Chondrocyte (in vitro differentiated cells): Measurements from ENCODE around the gene PDCD11. TPM values are rescaled to one million over a fixed set of nuclear protein-coding genes. Genes with fewer than 3 reads are reported as not detected.

ENCODE experiments used
- DNase-seq: peaks from one replicate; pipeline ENCODE4 v3.0.0; 2021; ENCODE audit warnings: mixed read lengths, low spot score
- H3K27ac Mint-ChIP-seq: one replicate; pipeline ENCODE4 v1.8.0; 2021; ENCODE audit warnings: mild to moderate bottlenecking, moderate library complexity, mixed read lengths; ENCODE audit not compliant: unreplicated experiment
- H3K27me3 Mint-ChIP-seq: 2 replicates; pipeline ENCODE4 v1.8.0; 2021; ENCODE audit warnings: low read depth, mixed read lengths
- H3K36me3 Mint-ChIP-seq: 2 replicates; pipeline ENCODE4 v1.8.0; 2021; ENCODE audit warnings: low read depth, mixed read lengths
- H3K4me1 Mint-ChIP-seq: 2 replicates; pipeline ENCODE4 v1.8.0; 2021; ENCODE audit warnings: low read depth, mild to moderate bottlenecking, mixed read lengths
- H3K4me3 Mint-ChIP-seq: one replicate; pipeline ENCODE4 v1.8.0; 2021; ENCODE audit warnings: mild to moderate bottlenecking, moderate library complexity, mixed read lengths; ENCODE audit not compliant: unreplicated experiment
- H3K9me3 Mint-ChIP-seq: 2 replicates; pipeline ENCODE4 v1.8.0; 2021; ENCODE audit warnings: low read depth, mixed read lengths
- CTCF ChIP-seq: fragments of 200-600 bp; sonication (generic); IDR thresholded peaks from 2 replicates; pipeline ENCODE4 v1.5.0; 2021; ENCODE audit warnings: antibody characterized with exemption, mild to moderate bottlenecking, moderate library complexity
- total RNA-seq: library from RNA; stranded (reverse); gene quantifications from 3 replicates; pipeline ENCODE4 v1.2.1, GENCODE V29; 2021

The PDCD11 gene
- total RNA-seq, 1 donor from 2014 or later: 27.9 TPM

DNA sequence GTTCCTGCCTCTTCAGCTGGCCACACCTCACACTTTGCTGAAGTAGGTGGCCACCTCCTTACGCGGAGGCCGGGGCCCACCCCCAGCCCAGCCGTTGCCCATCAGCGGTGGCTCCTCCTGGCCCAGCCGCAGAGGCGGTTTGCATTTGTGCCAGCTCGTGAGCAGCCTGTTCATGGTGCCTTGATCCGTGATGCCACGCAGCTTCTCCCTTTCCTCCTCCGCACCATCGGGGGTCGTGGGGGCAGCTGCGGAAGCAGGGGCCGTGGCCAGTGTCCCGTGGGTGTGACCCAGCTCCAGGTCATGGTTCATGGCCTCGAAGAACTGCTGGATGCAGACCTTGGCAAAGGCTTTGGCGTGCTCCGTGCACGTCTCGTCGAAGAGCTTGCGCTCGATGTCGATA lies 58.8 kb downstream of the PDCD11 start:
- no peak overlapping the region for H3K27ac Mint-ChIP-seq
- H3K27me3 Mint-ChIP-seq: peaks cover 4% of the 10 kb centered on the region
- no peak for DNase-seq
- H3K4me1 Mint-ChIP-seq: peaks cover 12% of the 10 kb centered on the region
- no peaks in the 10 kb centered on the region for H3K9me3 Mint-ChIP-seq
- no peaks in the 10 kb centered on the region for H3K36me3 Mint-ChIP-seq
- no peak overlapping the region for H3K4me3 Mint-ChIP-seq
- no peak for TF ChIP-seq CTCF

- H3K9me3 Mint-ChIP-seq: no peaks in the 10 kb centered on the region
- H3K4me3 Mint-ChIP-seq: no peak overlapping the region
Observed at GRCh38 chr10:103456074-103456660, 59.7 kb downstream of the PDCD11 start.

GRCh38 chr10:103457176-103457712 lies 60.8 kb downstream of the PDCD11 start:
- Mint-ChIP-seq H3K4me1 (no peaks in the 10 kb centered on the region), H3K4me3 (no peak overlapping the region), H3K27me3 (peaks cover 4% of the 10 kb centered on the region), H3K9me3 (no peaks in the 10 kb centered on the region), H3K27ac (no peak overlapping the region), H3K36me3 (no peaks in the 10 kb centered on the region)
- no peak for DNase-seq
- TF ChIP-seq CTCF: no peak

More at GRCh38 chr10:103456074-103456660, 59.7 kb downstream of the PDCD11 start:
- Mint-ChIP-seq H3K36me3 (no peaks in the 10 kb centered on the region), H3K4me1 (peaks cover 3% of the 10 kb centered on the region), H3K27ac (no peak overlapping the region), H3K27me3 (peaks cover 4% of the 10 kb centered on the region)
- no peak for TF ChIP-seq CTCF
- DNase-seq: no peak

DNA sequence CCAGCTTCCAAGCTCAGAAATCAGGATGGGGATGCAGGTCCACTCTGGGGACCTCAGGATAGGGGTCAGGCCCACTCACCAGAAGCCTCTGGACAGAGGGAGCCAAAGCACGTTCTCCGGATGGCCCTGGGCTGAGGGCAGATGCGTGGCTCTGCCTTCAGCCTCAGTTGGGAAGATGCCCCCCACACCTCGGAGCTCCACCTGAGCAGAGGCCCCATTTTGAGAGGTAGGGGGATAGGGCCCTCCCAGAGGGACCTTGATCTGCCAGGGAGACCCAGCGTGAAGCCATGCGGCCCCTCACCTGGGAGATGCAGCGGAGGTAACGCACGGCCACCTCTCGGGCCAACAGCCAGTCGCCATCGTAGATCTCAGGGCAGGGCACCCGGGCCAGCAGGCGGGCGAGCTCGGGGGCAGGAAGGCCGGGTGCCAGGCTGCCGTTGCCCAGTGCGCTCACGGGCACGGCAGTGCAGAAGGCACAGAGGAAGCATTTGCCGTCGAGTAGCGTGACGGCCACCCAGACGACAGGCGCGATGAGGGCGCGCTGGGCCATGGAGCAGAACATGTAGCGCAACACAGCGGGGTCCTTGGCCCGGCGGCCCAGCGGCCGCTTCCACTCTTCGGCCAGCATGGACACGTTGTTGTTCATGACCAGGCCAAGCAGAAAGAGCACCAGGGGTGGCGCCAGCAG lies 61.6 kb downstream of the PDCD11 start:
- no peak for DNase-seq
- TF ChIP-seq CTCF: no peak
- Mint-ChIP-seq H3K9me3 (no peaks in the 10 kb centered on the region), H3K27ac (no peak overlapping the region), H3K36me3 (no peaks in the 10 kb centered on the region), H3K4me3 (no peak overlapping the region), H3K27me3 (peaks cover 4% of the 10 kb centered on the region), H3K4me1 (no peaks in the 10 kb centered on the region)

DNA sequence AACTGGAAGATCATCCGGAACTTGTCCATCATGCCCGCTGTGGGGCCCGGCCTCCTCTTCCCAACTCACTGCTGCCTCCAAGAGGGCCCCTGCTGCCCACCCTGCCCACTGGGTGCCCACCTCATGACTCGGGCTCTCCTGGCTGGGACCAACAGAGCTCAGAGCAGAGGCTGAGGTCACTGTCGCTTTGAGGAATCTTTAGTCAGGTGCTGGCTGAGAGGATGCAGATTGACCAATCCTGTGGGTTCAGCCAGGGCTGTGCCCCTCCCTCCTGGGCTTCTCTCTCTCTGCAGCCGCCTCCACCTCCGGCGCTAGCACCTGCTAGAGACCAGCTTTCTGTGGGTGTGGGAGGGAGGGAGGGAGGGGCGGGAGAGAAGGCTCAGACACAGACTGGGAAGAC lies 62.3 kb downstream of the PDCD11 start, which contains the start of gene CALHM1:
TSS of gene CALHM1 (minus strand) at position 181 of the 400 bp plus-strand sequence. CDS start at position 32, 149 bp downstream.
- Mint-ChIP-seq H3K4me1 (no peaks in the 10 kb centered on the region), H3K36me3 (no peaks in the 10 kb centered on the region), H3K27ac (no peak within 1 kb of the TSS), H3K4me3 (no peak within 1 kb of the TSS), H3K27me3 (peaks cover 4% of the 10 kb centered on the region), H3K9me3 (no peaks in the 10 kb centered on the region)
- DNase-seq: no peak
- TF ChIP-seq CTCF: no peak
